ENCODE measurements around the gene GPC3. TPM values are rescaled to one million over a fixed set of nuclear protein-coding genes. Genes with fewer than 3 reads are reported as not detected.
"Not testable (repeated sequence)": the region's sequence is repeated elsewhere in the genome, so short reads cannot be mapped to it uniquely, and the experiment has no call there.

Gene GPC3
- polyA plus RNA-seq, 1 donor: 288 TPM

- no peak for DNase-seq (ENCODE audit: low read depth)
These were observed 209.3 kb downstream of the GPC3 start for GRCh38 chrX:133776072-133776471.

- no peak for DNase-seq (ENCODE audit: low read depth)
These were observed 210.6 kb downstream of the GPC3 start for GRCh38 chrX:133774807-133775206.

GRCh38 chrX:133771086-133771646, 214.2 kb downstream of the GPC3 start:
- no peak for DNase-seq (ENCODE audit: low read depth)

- DNase-seq (ENCODE audit: low read depth): not testable (repeated sequence)
These were observed 222.3 kb downstream of the GPC3 start for GRCh38 chrX:133762976-133763548.

GRCh38 chrX:133754657-133755056, 230.7 kb downstream of the GPC3 start:
- no peak for DNase-seq (ENCODE audit: low read depth)

GRCh38 chrX:133749951-133750350, 235.4 kb downstream of the GPC3 start:
- DNase-seq (ENCODE audit: low read depth): no peak

GRCh38 chrX:133749370-133749769, 236.0 kb downstream of the GPC3 start:
- DNase-seq (ENCODE audit: low read depth): no peak

GRCh38 chrX:133747196-133747595, 238.2 kb downstream of the GPC3 start:
- DNase-seq (ENCODE audit: low read depth): no peak

- DNase-seq (ENCODE audit: low read depth): no peak
These were observed 238.8 kb downstream of the GPC3 start for GRCh38 chrX:133746593-133746992.

GRCh38 chrX:133745349-133745748, 240.0 kb downstream of the GPC3 start:
- no peak for DNase-seq (ENCODE audit: low read depth)

- DNase-seq (ENCODE audit: low read depth): no peak
These were observed 242.6 kb downstream of the GPC3 start for GRCh38 chrX:133742602-133743305.

GRCh38 chrX:133741303-133741702, 244.1 kb downstream of the GPC3 start:
- no peak for DNase-seq (ENCODE audit: low read depth)

GRCh38 chrX:133726642-133727041, 258.8 kb downstream of the GPC3 start:
- no peak for DNase-seq (ENCODE audit: low read depth)

- DNase-seq (ENCODE audit: low read depth): no peak
These were observed 259.2 kb downstream of the GPC3 start for GRCh38 chrX:133726211-133726630.

GRCh38 chrX:133723930-133724329, 261.5 kb downstream of the GPC3 start:
- DNase-seq (ENCODE audit: low read depth): no peak

GRCh38 chrX:133722756-133723155, 262.6 kb downstream of the GPC3 start:
- no peak for DNase-seq (ENCODE audit: low read depth)

GRCh38 chrX:133720269-133720668, 265.1 kb downstream of the GPC3 start:
- not testable (repeated sequence) for DNase-seq (ENCODE audit: low read depth)

GRCh38 chrX:133715715-133716114, 269.7 kb downstream of the GPC3 start:
- DNase-seq (ENCODE audit: low read depth): no peak

GRCh38 chrX:133709501-133709900, 275.9 kb downstream of the GPC3 start:
- DNase-seq (ENCODE audit: low read depth): no peak

GRCh38 chrX:133706890-133707289, 278.5 kb downstream of the GPC3 start:
- DNase-seq (ENCODE audit: low read depth): no peak

GRCh38 chrX:133702230-133702629, 283.2 kb downstream of the GPC3 start:
- DNase-seq (ENCODE audit: low read depth): no peak

GRCh38 chrX:133699023-133699728, 286.2 kb downstream of the GPC3 start:
- DNase-seq (ENCODE audit: low read depth): no peak

- DNase-seq (ENCODE audit: low read depth): no peak
These were observed 287.1 kb downstream of the GPC3 start for GRCh38 chrX:133698298-133698697.

Data from forelimb muscle (tissue), 1 donor.